ENCODE data around the gene CFAP52. TPM values are rescaled to one million over a fixed set of nuclear protein-coding genes. Genes with fewer than 3 reads are reported as not detected.

Gene CFAP52
- polyA plus RNA-seq, 3 donors = not detected

DNA sequence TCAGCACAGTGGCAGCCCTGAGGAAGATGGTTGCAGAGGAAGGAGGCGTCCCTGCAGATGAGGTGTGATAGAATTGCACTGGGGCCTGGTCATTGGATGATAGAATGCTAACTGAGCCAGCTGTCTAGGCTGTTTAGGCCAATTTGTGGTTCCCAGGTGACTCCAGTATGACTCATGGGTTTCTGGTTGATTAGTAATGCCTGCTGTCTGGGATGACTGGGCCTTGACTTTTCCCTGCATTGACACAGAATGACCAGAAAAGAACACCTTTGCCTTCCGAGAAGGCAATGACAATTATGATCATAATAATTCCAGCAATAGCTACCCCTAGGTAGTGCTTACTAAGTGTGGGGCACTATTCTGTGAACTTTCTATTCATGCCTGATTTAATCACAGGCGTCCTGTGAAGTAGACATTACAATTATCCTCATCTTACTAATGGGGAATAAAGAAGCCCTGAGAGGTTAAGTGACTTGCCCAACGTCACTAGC, 100.4 kb downstream of the CFAP52 start:
- no peaks in the 10 kb centered on the region for H4K20me1 ChIP-seq (ENCODE audit: insufficient read depth, low read length)
- Mint-ChIP-seq H3K27ac (no peak overlapping the region), H3K9me3 (peaks cover 0 to 14% (median 10%) of the 10 kb centered on the region in 7 donors), H3K4me3 (no peak overlapping the region), H3K27me3 (ENCODE audit: low read depth in 3 of 3) (peaks cover 0 to 4% (median 3%) of the 10 kb centered on the region in 3 donors), H3K4me1 (no peaks in the 10 kb centered on the region), H3K36me3 (no peaks in the 10 kb centered on the region)
- intact Hi-C loops (cut with micrococcal nuclease) = no loop called here
- H3K9me3 ChIP-seq (replicated peaks in 1 of 2; ENCODE audit: control insufficient read depth in 1 of 2, insufficient read depth in 1 of 2, low read length in 2 of 2) = peaks cover 5 to 10% of the 10 kb centered on the region in 2 donors
- no peak overlapping the region for H3K4me2 ChIP-seq (replicated peaks; ENCODE audit: extremely low read depth, low read length, poor library complexity, severe bottlenecking)
- no peaks in the 10 kb centered on the region for H3K79me2 ChIP-seq (ENCODE audit: insufficient read depth, low read length)
- DNase-seq = no peak
- 92% methylated on average over 1 of the region's 4 CpGs for WGBS (ENCODE audit: insufficient coverage)
- TF ChIP-seq, protein P1, sequence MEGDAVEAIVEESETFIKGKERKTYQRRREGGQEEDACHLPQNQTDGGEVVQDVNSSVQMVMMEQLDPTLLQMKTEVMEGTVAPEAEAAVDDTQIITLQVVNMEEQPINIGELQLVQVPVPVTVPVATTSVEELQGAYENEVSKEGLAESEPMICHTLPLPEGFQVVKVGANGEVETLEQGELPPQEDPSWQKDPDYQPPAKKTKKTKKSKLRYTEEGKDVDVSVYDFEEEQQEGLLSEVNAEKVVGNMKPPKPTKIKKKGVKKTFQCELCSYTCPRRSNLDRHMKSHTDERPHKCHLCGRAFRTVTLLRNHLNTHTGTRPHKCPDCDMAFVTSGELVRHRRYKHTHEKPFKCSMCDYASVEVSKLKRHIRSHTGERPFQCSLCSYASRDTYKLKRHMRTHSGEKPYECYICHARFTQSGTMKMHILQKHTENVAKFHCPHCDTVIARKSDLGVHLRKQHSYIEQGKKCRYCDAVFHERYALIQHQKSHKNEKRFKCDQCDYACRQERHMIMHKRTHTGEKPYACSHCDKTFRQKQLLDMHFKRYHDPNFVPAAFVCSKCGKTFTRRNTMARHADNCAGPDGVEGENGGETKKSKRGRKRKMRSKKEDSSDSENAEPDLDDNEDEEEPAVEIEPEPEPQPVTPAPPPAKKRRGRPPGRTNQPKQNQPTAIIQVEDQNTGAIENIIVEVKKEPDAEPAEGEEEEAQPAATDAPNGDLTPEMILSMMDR (IDR thresholded peaks at IDR 0.05) = no peak
- H3K9ac ChIP-seq (ENCODE audit: insufficient read depth, low read length, poor library complexity, severe bottlenecking) = no peak overlapping the region
- no peaks in the 10 kb centered on the region for H3K36me3 ChIP-seq (replicated peaks in 1 of 2; ENCODE audit: control insufficient read depth in 1 of 2, insufficient read depth in 2 of 2, low read length in 2 of 2)
- no peak overlapping the region for H3K27ac ChIP-seq (ENCODE audit: low read depth in 1 of 2, low read length in 2 of 2)
- H3K4me3 ChIP-seq (replicated peaks in 1 of 3; ENCODE audit: low read depth in 2 of 3, low read length in 3 of 3) = no peak overlapping the region
- H3K27me3 ChIP-seq (ENCODE audit: control insufficient read depth in 2 of 2, insufficient read depth in 2 of 2, low read length in 2 of 2) = no peaks in the 10 kb centered on the region
- H3K4me1 ChIP-seq (ENCODE audit: control insufficient read depth in 1 of 2, insufficient read depth in 2 of 2, low read length in 2 of 2) = no peaks in the 10 kb centered on the region
- H2AFZ ChIP-seq (ENCODE audit: insufficient read depth, low read depth, low read length, poor library complexity, severe bottlenecking) = no peak overlapping the region

DNA sequence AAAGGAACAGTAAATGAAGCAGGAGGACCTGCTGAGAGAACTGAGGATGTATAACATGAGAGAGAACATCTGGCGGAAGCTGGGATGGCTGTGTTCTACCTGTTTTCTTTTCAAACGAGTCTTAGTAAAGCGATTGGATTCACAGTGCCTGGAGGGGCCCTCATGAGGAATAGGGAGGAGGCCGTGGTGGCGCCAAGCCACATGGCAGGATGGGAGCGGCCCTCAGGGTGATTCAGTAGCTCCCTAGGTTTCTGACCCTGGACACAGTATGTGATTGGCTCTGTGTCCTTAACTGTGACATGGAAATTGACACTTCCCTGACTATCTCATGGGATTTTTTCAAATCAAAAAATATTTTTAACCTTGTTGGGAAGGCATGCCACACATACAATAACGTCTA, 101.0 kb downstream of the CFAP52 start:
- H3K4me3 Mint-ChIP-seq = no peak overlapping the region
- WGBS (ENCODE audit: insufficient coverage) = 83% methylated on average over 2 of the region's 7 CpGs
- Histone ChIP-seq H3K4me3 (replicated peaks in 1 of 3; ENCODE audit: low read depth in 2 of 3, low read length in 3 of 3) (no peak overlapping the region), H3K36me3 (replicated peaks in 1 of 2; ENCODE audit: control insufficient read depth in 1 of 2, insufficient read depth in 2 of 2, low read length in 2 of 2) (no peaks in the 10 kb centered on the region), H3K4me2 (replicated peaks; ENCODE audit: extremely low read depth, low read length, poor library complexity, severe bottlenecking) (no peak overlapping the region), H3K9ac (ENCODE audit: insufficient read depth, low read length, poor library complexity, severe bottlenecking) (no peak overlapping the region), H3K79me2 (ENCODE audit: insufficient read depth, low read length) (no peaks in the 10 kb centered on the region), H3K27ac (ENCODE audit: low read depth in 1 of 2, low read length in 2 of 2) (no peak overlapping the region), H3K9me3 (replicated peaks in 1 of 2; ENCODE audit: control insufficient read depth in 1 of 2, insufficient read depth in 1 of 2, low read length in 2 of 2) (peaks cover 5 to 10% of the 10 kb centered on the region in 2 donors), H3K27me3 (ENCODE audit: control insufficient read depth in 2 of 2, insufficient read depth in 2 of 2, low read length in 2 of 2) (no peaks in the 10 kb centered on the region), H3K4me1 (ENCODE audit: control insufficient read depth in 1 of 2, insufficient read depth in 2 of 2, low read length in 2 of 2) (no peaks in the 10 kb centered on the region), H4K20me1 (ENCODE audit: insufficient read depth, low read length) (no peaks in the 10 kb centered on the region), H2AFZ (ENCODE audit: insufficient read depth, low read depth, low read length, poor library complexity, severe bottlenecking) (no peak overlapping the region)
- peaks cover 0 to 4% (median 3%) of the 10 kb centered on the region in 3 donors for H3K27me3 Mint-ChIP-seq (ENCODE audit: low read depth in 3 of 3)
- TF ChIP-seq, protein P1 (IDR thresholded peaks at IDR 0.05) = no peak
- DNase-seq = no peak
- no peaks in the 10 kb centered on the region for H3K4me1 Mint-ChIP-seq
- H3K36me3 Mint-ChIP-seq = no peaks in the 10 kb centered on the region
- intact Hi-C loops (cut with micrococcal nuclease) = no loop called here
- H3K9me3 Mint-ChIP-seq = peaks cover 0 to 18% (median 10%) of the 10 kb centered on the region in 7 donors
- H3K27ac Mint-ChIP-seq = no peak overlapping the region

All from CD14-positive monocyte (primary cell).